ENCODE data around the gene RTEL1. TPM values are rescaled to one million over a fixed set of nuclear protein-coding genes. Genes with fewer than 3 reads are reported as not detected.

Gene RTEL1
- total RNA-seq, 1 donor from 2014 or later = 20.2 TPM

DNA sequence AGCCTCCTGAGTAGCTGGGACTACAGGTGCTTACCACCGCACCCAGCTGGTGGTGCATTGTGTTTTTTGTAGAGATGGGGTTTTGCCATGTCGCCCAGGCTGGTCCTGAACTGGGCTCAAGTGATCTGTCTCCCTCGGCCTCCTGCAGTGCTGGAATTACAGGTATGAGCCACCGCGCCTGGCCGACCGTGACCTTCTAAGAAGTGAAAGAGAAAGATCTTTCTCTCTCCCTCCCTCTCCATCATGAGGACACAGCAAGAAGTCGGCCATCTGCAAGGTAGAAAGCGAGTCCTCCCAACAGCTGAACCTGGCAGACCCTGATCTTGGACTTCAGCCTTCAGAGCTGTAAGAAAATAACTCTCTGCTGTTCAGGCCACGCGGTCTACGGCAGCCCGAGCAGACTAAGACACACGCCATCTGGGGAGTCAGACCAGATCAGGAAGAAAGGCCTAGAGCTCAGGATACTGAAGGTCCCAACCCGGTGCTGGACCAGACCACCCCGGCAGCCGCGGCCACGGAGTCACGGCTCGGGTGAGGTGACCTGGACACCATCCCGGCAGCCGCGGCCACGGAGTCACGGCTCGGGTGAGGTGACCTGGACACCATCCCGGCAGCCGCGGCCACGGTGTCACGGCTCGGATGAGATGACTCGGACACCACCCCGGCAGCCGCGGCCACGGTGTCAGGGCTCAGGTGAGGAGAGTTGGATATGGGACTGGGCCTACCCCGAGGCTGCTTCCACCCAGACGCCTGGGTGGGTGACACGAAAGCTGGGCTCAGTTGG, 40.8 kb upstream of the RTEL1 start:
- Mint-ChIP-seq H3K4me1 (ENCODE audit: unreplicated experiment) (peaks cover 2% of the 10 kb centered on the region), H3K9me3 (ENCODE audit: unreplicated experiment) (no peaks in the 10 kb centered on the region), H3K4me3 (ENCODE audit: unreplicated experiment) (peak overlapping the region; percentile 51), H3K27ac (ENCODE audit: unreplicated experiment) (no peak overlapping the region), H3K27me3 (ENCODE audit: unreplicated experiment) (peaks cover 11% of the 10 kb centered on the region), H3K36me3 (ENCODE audit: low read depth, unreplicated experiment) (peaks cover 44% of the 10 kb centered on the region)
- DNase-seq (ENCODE audit: low spot score) = no peak
- TF ChIP-seq, protein P1, sequence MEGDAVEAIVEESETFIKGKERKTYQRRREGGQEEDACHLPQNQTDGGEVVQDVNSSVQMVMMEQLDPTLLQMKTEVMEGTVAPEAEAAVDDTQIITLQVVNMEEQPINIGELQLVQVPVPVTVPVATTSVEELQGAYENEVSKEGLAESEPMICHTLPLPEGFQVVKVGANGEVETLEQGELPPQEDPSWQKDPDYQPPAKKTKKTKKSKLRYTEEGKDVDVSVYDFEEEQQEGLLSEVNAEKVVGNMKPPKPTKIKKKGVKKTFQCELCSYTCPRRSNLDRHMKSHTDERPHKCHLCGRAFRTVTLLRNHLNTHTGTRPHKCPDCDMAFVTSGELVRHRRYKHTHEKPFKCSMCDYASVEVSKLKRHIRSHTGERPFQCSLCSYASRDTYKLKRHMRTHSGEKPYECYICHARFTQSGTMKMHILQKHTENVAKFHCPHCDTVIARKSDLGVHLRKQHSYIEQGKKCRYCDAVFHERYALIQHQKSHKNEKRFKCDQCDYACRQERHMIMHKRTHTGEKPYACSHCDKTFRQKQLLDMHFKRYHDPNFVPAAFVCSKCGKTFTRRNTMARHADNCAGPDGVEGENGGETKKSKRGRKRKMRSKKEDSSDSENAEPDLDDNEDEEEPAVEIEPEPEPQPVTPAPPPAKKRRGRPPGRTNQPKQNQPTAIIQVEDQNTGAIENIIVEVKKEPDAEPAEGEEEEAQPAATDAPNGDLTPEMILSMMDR (IDR thresholded peaks at IDR 0.05; ENCODE audit: unreplicated experiment) = no peak

DNA sequence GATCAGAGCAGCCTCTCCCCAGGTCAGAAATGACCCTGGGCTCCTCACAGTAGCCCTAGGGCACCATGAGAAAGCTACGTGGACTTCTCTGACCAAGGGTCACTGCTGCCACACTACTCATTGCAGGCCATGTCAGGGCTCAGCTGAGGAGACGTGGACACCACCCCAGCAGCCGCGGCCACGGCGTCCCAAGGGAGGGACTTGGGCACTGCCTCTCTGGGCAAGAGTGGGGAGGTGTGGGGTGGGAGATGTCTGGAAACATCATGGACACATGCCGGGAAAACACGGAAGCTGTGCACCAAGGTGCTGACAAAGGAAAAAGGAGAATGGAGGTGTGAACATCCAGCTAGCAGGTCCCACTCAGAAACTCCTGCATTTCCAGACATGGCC, 40.2 kb upstream of the RTEL1 start:
- TF ChIP-seq, protein P1 (IDR thresholded peaks at IDR 0.05; ENCODE audit: unreplicated experiment) = no peak

DNA sequence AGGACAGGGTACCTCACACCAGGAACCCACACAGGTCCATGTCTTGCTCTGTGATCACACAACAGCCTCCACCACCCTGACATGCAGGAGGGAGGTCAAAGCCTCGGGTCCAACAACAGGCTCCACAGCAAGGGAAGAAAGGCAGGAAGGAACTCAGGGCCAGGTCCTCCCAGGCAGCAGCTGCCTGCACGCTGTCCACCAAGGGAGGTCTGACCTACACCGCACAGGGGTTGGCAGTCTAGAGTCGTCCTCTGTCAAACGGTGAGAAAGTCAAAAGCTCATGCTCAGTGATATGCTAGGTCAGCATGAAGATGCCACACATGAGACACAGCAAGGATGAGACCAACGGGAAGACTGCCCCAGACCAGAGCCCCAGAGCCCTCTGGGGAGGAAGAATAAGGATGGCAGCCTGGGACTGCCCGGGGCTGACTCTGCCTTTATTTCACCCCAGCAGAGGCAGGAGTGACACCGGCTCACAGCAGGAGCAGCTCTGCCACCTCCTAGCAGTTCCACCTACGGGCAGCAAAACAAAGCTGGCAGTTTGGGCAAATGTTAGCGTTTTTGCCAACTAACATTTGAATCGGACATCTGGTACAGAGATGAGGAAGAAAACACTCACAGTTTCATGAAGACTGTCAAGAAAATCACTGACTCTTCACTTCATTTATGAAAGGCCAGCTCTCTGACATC, 39.7 kb upstream of the RTEL1 start:
- H3K36me3 Mint-ChIP-seq (ENCODE audit: low read depth, unreplicated experiment) = peaks cover 36% of the 10 kb centered on the region

More for the DNA sequence above, 40.2 kb upstream of the RTEL1 start:
- DNase-seq (ENCODE audit: low spot score) = no peak
- H3K27ac Mint-ChIP-seq (ENCODE audit: unreplicated experiment) = no peak overlapping the region
- peaks cover 8% of the 10 kb centered on the region for H3K4me1 Mint-ChIP-seq (ENCODE audit: unreplicated experiment)
- H3K36me3 Mint-ChIP-seq (ENCODE audit: low read depth, unreplicated experiment) = peaks cover 40% of the 10 kb centered on the region
- H3K27me3 Mint-ChIP-seq (ENCODE audit: unreplicated experiment) = peaks cover 10% of the 10 kb centered on the region
- no peaks in the 10 kb centered on the region for H3K9me3 Mint-ChIP-seq (ENCODE audit: unreplicated experiment)
- no peak overlapping the region for H3K4me3 Mint-ChIP-seq (ENCODE audit: unreplicated experiment)

DNA sequence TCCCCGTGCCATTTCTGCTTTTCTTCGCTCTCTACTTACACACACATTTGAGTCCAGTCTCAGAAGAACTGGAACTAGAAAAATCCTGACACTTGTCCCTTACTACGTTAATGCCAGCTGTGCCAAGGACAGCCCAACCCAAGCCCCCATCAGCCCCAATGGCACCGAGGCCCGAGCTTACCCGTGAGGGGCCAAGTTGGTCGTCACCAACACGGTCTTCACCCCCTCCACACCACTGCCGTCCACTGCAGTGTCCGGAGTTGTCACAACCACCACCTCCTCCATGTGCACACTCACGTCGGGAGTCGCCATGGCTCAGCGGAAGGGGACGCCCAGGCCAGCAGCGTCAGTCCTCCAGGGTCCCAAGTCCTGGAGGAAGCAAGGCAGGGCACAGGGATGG, 39.0 kb upstream of the RTEL1 start:
- peak overlapping the region; percentile 29 for H3K4me3 Mint-ChIP-seq (ENCODE audit: unreplicated experiment)
- H3K36me3 Mint-ChIP-seq (ENCODE audit: low read depth, unreplicated experiment) = peaks cover 36% of the 10 kb centered on the region
- DNase-seq (ENCODE audit: low spot score) = no peak

More for the DNA sequence above, 39.7 kb upstream of the RTEL1 start:
- no peak for DNase-seq (ENCODE audit: low spot score)
- H3K9me3 Mint-ChIP-seq (ENCODE audit: unreplicated experiment) = no peaks in the 10 kb centered on the region
- H3K4me1 Mint-ChIP-seq (ENCODE audit: unreplicated experiment) = peaks cover 8% of the 10 kb centered on the region
- no peak overlapping the region for H3K4me3 Mint-ChIP-seq (ENCODE audit: unreplicated experiment)
- TF ChIP-seq, protein P1 (IDR thresholded peaks at IDR 0.05; ENCODE audit: unreplicated experiment) = no peak
- H3K27ac Mint-ChIP-seq (ENCODE audit: unreplicated experiment) = no peak overlapping the region
- H3K27me3 Mint-ChIP-seq (ENCODE audit: unreplicated experiment) = peaks cover 9% of the 10 kb centered on the region

More for the DNA sequence above, 39.0 kb upstream of the RTEL1 start:
- TF ChIP-seq, protein P1 (IDR thresholded peaks at IDR 0.05; ENCODE audit: unreplicated experiment) = no peak
- peaks cover 8% of the 10 kb centered on the region for H3K4me1 Mint-ChIP-seq (ENCODE audit: unreplicated experiment)
- peaks cover 9% of the 10 kb centered on the region for H3K27me3 Mint-ChIP-seq (ENCODE audit: unreplicated experiment)
- H3K27ac Mint-ChIP-seq (ENCODE audit: unreplicated experiment) = no peak overlapping the region
- no peaks in the 10 kb centered on the region for H3K9me3 Mint-ChIP-seq (ENCODE audit: unreplicated experiment)

Data from endothelial cell (in vitro differentiated cells).